ENCODE measurements around the gene DOCK4.

The DOCK4 gene

DNA sequence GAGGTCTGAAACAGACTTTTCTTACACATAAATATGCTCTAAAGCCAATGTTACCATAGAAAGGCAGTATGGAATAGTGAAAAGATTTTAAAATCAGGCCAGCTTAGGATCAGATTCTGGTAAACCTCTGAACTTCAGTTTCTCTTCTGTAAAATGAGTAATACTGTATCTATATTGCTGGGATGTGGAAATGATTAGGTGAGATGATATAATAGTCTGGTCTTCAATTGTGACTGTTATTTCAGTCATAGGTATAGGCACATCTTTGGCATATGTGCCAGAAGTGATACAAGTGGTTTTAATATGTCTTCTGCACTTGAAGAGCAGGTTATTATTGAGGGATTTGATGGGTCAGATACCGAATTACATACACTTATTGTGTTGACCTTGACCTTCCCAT lies 7.5 kb upstream of the DOCK4 start:
- TF ChIP-seq POLR2AphosphoS5 (IDR thresholded peaks at IDR 0.05; ENCODE audit: low read depth) (no peak), GABPA (IDR thresholded peaks at IDR 0.05; ENCODE audit: low read depth) (no peak), SPI1 (IDR thresholded peaks at IDR 0.05; ENCODE audit: borderline replicate concordance, low read depth) (no peak)
- TF ChIP-seq, protein P1, sequence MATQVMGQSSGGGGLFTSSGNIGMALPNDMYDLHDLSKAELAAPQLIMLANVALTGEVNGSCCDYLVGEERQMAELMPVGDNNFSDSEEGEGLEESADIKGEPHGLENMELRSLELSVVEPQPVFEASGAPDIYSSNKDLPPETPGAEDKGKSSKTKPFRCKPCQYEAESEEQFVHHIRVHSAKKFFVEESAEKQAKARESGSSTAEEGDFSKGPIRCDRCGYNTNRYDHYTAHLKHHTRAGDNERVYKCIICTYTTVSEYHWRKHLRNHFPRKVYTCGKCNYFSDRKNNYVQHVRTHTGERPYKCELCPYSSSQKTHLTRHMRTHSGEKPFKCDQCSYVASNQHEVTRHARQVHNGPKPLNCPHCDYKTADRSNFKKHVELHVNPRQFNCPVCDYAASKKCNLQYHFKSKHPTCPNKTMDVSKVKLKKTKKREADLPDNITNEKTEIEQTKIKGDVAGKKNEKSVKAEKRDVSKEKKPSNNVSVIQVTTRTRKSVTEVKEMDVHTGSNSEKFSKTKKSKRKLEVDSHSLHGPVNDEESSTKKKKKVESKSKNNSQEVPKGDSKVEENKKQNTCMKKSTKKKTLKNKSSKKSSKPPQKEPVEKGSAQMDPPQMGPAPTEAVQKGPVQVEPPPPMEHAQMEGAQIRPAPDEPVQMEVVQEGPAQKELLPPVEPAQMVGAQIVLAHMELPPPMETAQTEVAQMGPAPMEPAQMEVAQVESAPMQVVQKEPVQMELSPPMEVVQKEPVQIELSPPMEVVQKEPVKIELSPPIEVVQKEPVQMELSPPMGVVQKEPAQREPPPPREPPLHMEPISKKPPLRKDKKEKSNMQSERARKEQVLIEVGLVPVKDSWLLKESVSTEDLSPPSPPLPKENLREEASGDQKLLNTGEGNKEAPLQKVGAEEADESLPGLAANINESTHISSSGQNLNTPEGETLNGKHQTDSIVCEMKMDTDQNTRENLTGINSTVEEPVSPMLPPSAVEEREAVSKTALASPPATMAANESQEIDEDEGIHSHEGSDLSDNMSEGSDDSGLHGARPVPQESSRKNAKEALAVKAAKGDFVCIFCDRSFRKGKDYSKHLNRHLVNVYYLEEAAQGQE (IDR thresholded peaks at IDR 0.05; ENCODE audit: insufficient replicate concordance, low read depth) = no peak
- TF ChIP-seq, protein P2, sequence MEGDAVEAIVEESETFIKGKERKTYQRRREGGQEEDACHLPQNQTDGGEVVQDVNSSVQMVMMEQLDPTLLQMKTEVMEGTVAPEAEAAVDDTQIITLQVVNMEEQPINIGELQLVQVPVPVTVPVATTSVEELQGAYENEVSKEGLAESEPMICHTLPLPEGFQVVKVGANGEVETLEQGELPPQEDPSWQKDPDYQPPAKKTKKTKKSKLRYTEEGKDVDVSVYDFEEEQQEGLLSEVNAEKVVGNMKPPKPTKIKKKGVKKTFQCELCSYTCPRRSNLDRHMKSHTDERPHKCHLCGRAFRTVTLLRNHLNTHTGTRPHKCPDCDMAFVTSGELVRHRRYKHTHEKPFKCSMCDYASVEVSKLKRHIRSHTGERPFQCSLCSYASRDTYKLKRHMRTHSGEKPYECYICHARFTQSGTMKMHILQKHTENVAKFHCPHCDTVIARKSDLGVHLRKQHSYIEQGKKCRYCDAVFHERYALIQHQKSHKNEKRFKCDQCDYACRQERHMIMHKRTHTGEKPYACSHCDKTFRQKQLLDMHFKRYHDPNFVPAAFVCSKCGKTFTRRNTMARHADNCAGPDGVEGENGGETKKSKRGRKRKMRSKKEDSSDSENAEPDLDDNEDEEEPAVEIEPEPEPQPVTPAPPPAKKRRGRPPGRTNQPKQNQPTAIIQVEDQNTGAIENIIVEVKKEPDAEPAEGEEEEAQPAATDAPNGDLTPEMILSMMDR (IDR thresholded peaks at IDR 0.05; ENCODE audit: insufficient read depth, low read length) = no peak
- H3K27ac ChIP-seq (replicated peaks) = no peak overlapping the region
- DNase-seq (ENCODE audit: low read depth in 1 of 2, low spot score in 1 of 2) = no peak
- H3K4me3 ChIP-seq (replicated peaks; ENCODE audit: insufficient read depth, low read length) = no peak overlapping the region
- H3K27me3 ChIP-seq (ENCODE audit: insufficient read depth, poor library complexity, severe bottlenecking) = no peaks in the 10 kb centered on the region

DNA sequence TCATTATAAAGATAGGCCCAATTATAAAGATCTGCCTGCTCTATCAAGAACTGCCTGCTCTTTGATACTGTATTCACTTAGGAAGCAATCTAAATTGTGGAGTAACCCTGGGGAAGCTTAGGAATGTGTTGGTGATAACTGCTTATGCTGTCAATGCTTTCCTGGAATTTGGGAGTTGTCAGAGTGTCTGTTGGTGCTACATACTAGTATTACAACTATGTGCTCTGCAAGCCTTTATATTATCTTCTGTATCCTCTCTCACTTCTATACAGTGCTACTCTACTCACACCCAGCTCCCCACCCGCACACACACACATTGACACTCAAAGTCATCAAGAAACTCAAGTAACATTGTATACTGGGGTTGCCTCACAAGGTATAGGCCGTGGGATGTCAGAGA lies 6.4 kb upstream of the DOCK4 start:
- no peak overlapping the region for H3K27ac ChIP-seq (replicated peaks)
- TF ChIP-seq GABPA (IDR thresholded peaks at IDR 0.05; ENCODE audit: low read depth) (no peak), POLR2AphosphoS5 (IDR thresholded peaks at IDR 0.05; ENCODE audit: low read depth) (no peak), SPI1 (IDR thresholded peaks at IDR 0.05; ENCODE audit: borderline replicate concordance, low read depth) (no peak)
- TF ChIP-seq, protein P2 (IDR thresholded peaks at IDR 0.05; ENCODE audit: insufficient read depth, low read length) = no peak
- TF ChIP-seq, protein P1 (IDR thresholded peaks at IDR 0.05; ENCODE audit: insufficient replicate concordance, low read depth) = no peak
- DNase-seq (ENCODE audit: low read depth in 1 of 2, low spot score in 1 of 2) = no peak

DNA sequence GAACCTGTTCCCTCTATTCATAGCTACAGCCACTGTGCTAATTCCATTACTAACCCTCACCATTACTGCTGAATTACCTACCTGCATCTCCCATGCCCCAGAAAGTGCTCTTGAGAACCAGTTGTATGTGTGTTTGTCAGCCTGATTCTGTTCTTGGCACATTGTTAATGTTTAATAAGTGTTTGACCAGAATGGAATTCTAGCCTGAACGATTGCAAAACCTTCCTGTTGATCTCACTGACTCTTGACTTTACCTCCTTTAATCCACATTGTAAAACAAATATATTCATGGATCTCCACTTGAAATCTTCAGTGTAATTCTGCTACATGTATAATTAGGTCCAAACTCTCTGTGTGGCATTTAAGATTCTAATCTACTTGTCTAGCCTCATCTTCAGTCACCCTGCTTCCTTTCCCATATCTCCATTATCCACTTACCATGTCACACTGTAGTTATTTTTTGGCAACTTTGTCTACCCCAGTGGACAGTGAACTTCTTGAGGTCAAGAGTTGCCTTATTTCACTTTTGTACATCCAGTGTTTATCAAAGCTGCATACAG lies 5.2 kb upstream of the DOCK4 start:
- H3K27me3 ChIP-seq (ENCODE audit: insufficient read depth, poor library complexity, severe bottlenecking) = no peaks in the 10 kb centered on the region
- no peak overlapping the region for H3K4me3 ChIP-seq (replicated peaks; ENCODE audit: insufficient read depth, low read length)
- H3K27ac ChIP-seq (replicated peaks) = no peak overlapping the region
- no peak for DNase-seq (ENCODE audit: low read depth in 1 of 2, low spot score in 1 of 2)
- TF ChIP-seq GABPA (IDR thresholded peaks at IDR 0.05; ENCODE audit: low read depth) (no peak), POLR2AphosphoS5 (IDR thresholded peaks at IDR 0.05; ENCODE audit: low read depth) (no peak)
- TF ChIP-seq, protein P1 (IDR thresholded peaks at IDR 0.05; ENCODE audit: insufficient replicate concordance, low read depth) = no peak

More for the DNA sequence above, 6.4 kb upstream of the DOCK4 start:
- no peak overlapping the region for H3K4me3 ChIP-seq (replicated peaks; ENCODE audit: insufficient read depth, low read length)
- H3K27me3 ChIP-seq (ENCODE audit: insufficient read depth, poor library complexity, severe bottlenecking) = no peaks in the 10 kb centered on the region
